ENCODE data around the gene CACNG6. TPM values are rescaled to one million over a fixed set of nuclear protein-coding genes. Genes with fewer than 3 reads are reported as not detected.

The CACNG6 gene
- total and polyA plus RNA-seq, 10 of the 15 experiments (the other 5 are each of a cell fraction or from before 2014, with no cell fraction given), result 0.07 TPM; not detected in 9

DNA sequence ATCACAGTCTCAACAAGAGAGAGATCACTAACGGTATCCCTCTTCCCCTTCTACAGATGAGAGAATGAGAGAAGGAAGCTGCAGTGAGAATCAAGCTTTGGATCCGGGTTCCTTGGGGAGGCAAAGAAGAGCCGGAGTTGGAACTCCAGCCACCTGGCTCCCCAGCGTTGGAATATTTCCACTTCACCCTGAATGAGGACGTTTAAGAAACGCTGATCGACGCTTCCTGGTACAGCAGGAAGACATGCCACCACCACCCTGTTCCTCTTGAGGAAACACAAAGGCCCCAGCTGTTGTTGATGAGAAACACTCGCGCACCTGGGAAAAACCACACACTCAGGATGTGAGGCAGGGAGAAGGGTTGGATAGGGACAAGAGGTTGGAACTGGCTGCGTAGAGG lies 40.0 kb upstream of the CACNG6 start:
- H3K9ac ChIP-seq (ENCODE audit: control insufficient read depth, insufficient read depth, low read length), result no peak overlapping the region
- H2AFZ ChIP-seq (ENCODE audit: control insufficient read depth, low read depth, low read length), result no peak overlapping the region
- no peaks in the 10 kb centered on the region for H3K4me1 ChIP-seq (ENCODE audit: control insufficient read depth, insufficient read depth, low read length)
- H3K4me3 ChIP-seq, result no peak overlapping the region
- H3K79me2 ChIP-seq (ENCODE audit: control insufficient read depth, insufficient read depth, low read length), result no peaks in the 10 kb centered on the region
- ChIA-PET RAD21 (ENCODE audit: unreplicated experiment) (no interaction called here), SMC1A (ENCODE audit: uncharacterized antibody, unreplicated experiment) (no interaction called here), CTCF (no interaction called here), POLR2A (no interaction called here)
- H4K20me1 ChIP-seq (ENCODE audit: control insufficient read depth, insufficient read depth), result no peaks in the 10 kb centered on the region
- no peaks in the 10 kb centered on the region for H3K27me3 ChIP-seq (replicated peaks in 1 of 2; ENCODE audit: control insufficient read depth in 2 of 2, insufficient read depth in 2 of 2, low read length in 1 of 2)
- H3K9me3 ChIP-seq (replicated peaks; ENCODE audit: control insufficient read depth, insufficient read depth, low read length), result no peaks in the 10 kb centered on the region
- in situ Hi-C loops (cut with MboI) (no loop called here), intact Hi-C loops (cut with micrococcal nuclease; ENCODE audit: unreplicated experiment) (no loop called here)
- no peak for ATAC-seq
- TF ChIP-seq MTA3 (IDR thresholded peaks at IDR 0.05; ENCODE audit: borderline replicate concordance, low read length) (no peak), NBN (IDR thresholded peaks at IDR 0.05) (no peak), SMC3 (IDR thresholded peaks at IDR 0.05; ENCODE audit: borderline replicate concordance, low read length) (no peak), EGR1 (IDR thresholded peaks at IDR 0.05; ENCODE audit: borderline replicate concordance in 1 of 2, low read depth in 2 of 2, low read length in 2 of 2) (no peak), ATF7 (IDR thresholded peaks at IDR 0.05; ENCODE audit: low read depth) (no peak), MEF2B (IDR thresholded peaks at IDR 0.05; ENCODE audit: partially characterized antibody, poor library complexity, severe bottlenecking) (no peak), MYC (IDR thresholded peaks at IDR 0.05; ENCODE audit: insufficient read depth, insufficient read length, insufficient replicate concordance, low read length, severe bottlenecking) (no peak), BMI1 (IDR thresholded peaks at IDR 0.05; ENCODE audit: borderline replicate concordance) (no peak), BHLHE40 (IDR thresholded peaks at IDR 0.05; ENCODE audit: borderline replicate concordance in 1 of 2, low read depth in 2 of 2, low read length in 1 of 2) (no peak), CREB1 (IDR thresholded peaks at IDR 0.05; ENCODE audit: low read depth) (no peak), HCFC1 (IDR thresholded peaks at IDR 0.05; ENCODE audit: low read length) (no peak)
- TF ChIP-seq, protein P1, sequence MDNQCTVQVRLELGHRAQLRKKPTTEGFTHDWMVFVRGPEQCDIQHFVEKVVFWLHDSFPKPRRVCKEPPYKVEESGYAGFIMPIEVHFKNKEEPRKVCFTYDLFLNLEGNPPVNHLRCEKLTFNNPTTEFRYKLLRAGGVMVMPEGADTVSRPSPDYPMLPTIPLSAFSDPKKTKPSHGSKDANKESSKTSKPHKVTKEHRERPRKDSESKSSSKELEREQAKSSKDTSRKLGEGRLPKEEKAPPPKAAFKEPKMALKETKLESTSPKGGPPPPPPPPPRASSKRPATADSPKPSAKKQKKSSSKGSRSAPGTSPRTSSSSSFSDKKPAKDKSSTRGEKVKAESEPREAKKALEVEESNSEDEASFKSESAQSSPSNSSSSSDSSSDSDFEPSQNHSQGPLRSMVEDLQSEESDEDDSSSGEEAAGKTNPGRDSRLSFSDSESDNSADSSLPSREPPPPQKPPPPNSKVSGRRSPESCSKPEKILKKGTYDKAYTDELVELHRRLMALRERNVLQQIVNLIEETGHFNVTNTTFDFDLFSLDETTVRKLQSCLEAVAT (IDR thresholded peaks at IDR 0.05), result no peak
- TF ChIP-seq, protein P2, sequence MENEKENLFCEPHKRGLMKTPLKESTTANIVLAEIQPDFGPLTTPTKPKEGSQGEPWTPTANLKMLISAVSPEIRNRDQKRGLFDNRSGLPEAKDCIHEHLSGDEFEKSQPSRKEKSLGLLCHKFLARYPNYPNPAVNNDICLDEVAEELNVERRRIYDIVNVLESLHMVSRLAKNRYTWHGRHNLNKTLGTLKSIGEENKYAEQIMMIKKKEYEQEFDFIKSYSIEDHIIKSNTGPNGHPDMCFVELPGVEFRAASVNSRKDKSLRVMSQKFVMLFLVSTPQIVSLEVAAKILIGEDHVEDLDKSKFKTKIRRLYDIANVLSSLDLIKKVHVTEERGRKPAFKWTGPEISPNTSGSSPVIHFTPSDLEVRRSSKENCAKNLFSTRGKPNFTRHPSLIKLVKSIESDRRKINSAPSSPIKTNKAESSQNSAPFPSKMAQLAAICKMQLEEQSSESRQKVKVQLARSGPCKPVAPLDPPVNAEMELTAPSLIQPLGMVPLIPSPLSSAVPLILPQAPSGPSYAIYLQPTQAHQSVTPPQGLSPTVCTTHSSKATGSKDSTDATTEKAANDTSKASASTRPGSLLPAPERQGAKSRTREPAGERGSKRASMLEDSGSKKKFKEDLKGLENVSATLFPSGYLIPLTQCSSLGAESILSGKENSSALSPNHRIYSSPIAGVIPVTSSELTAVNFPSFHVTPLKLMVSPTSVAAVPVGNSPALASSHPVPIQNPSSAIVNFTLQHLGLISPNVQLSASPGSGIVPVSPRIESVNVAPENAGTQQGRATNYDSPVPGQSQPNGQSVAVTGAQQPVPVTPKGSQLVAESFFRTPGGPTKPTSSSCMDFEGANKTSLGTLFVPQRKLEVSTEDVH (IDR thresholded peaks at IDR 0.05; ENCODE audit: low read depth, partially characterized antibody), result no peak
- TF ChIP-seq, protein P3, sequence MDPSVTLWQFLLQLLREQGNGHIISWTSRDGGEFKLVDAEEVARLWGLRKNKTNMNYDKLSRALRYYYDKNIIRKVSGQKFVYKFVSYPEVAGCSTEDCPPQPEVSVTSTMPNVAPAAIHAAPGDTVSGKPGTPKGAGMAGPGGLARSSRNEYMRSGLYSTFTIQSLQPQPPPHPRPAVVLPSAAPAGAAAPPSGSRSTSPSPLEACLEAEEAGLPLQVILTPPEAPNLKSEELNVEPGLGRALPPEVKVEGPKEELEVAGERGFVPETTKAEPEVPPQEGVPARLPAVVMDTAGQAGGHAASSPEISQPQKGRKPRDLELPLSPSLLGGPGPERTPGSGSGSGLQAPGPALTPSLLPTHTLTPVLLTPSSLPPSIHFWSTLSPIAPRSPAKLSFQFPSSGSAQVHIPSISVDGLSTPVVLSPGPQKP (IDR thresholded peaks at IDR 0.05; ENCODE audit: low read depth, low read length), result no peak
- DNase-seq (ENCODE audit: low read depth, low spot score), result no peak
- H3K4me2 ChIP-seq (ENCODE audit: control insufficient read depth, insufficient read depth), result no peak overlapping the region
- BruUV-seq (replicated peaks), result no TSS peak
- no peaks in the 10 kb centered on the region for H3K36me3 ChIP-seq (ENCODE audit: control insufficient read depth in 2 of 2, insufficient read depth in 2 of 2, low read length in 1 of 2)
- no peak for FAIRE-seq
- 32% methylated on average over 11 of the region's 11 CpGs for WGBS (ENCODE audit: insufficient coverage, insufficient replicate concordance, low lambda C conversion rate, missing lambda C conversion rate)
- H3K27ac ChIP-seq (ENCODE audit: control insufficient read depth, insufficient read depth), result no peak overlapping the region
